T-cell (primary cell): ENCODE data around the gene MYT1. TPM values are rescaled to one million over a fixed set of nuclear protein-coding genes. Genes with fewer than 3 reads are reported as not detected.
A peak's percentile ranks its signal among the peaks of the same experiment; 100 is the strongest.
"Not testable (repeated sequence)": the region's sequence is repeated elsewhere in the genome, so short reads cannot be mapped to it uniquely, and the experiment has no call there.

Experiments used
- ATAC-seq, 4 experiments: fragments of 200-7000 bp in 3 of 4; fragments of 150-1000 bp in 1 of 4; cut with Tn5 transposase; replicated peaks in 1 of 4; 1 replicate in 3 of 4; 2 replicates in 1 of 4; pipeline ENCODE4 v1.10.0; 2021; ENCODE audit warnings: moderate library complexity in 3 of 4, mild to moderate bottlenecking in 2 of 4, moderate number of reproducible peaks in 1 of 4
- CTCF ChIA-PET, 2 donors: fragments of 300-600 bp; sonication (Branson Sonifier 250); formaldehyde crosslinking; loops; one replicate each; lab custom pipeline; 2022; ENCODE audit warnings: antibody characterized with exemption in 2 of 2; lab: Charles Lee
- POLR2A ChIA-PET, 2 donors: fragments of 300-600 bp; sonication (Branson Sonifier 250); formaldehyde crosslinking; loops; one replicate each; lab custom pipeline; 2022; ENCODE audit warnings: antibody characterized with exemption in 2 of 2; lab: Charles Lee
- DNase-seq, 35 experiments: peaks; one replicate each; pipeline versions ENCODE4 v3.0.0 to v3.0.0-alpha.2; 2013 to 2023
- H3K27ac ChIP-seq: one replicate; pipeline ENCODE4 v1.5.1; 2013; ENCODE audit warnings: low read length
- H3K27me3 ChIP-seq, 2 experiments: replicated peaks in 1 of 2; 1 replicate in 1 of 2; 2 replicates in 1 of 2; pipeline versions ENCODE4 v1.6.1 to v1.7.0; 2013; ENCODE audit warnings: low read length in 1 of 2, mixed read lengths in 1 of 2; ENCODE audit not compliant: control insufficient read depth in 2 of 2, insufficient read depth in 2 of 2; ENCODE audit errors: extremely low read depth in 1 of 2
- H3K36me3 ChIP-seq, 2 donors: 1 replicate in 1 of 2; 2 replicates in 1 of 2; pipeline versions ENCODE4 v1.6.1 to v1.7.0; 2013; ENCODE audit warnings: low read length in 1 of 2; ENCODE audit not compliant: control insufficient read depth in 2 of 2, insufficient read depth in 1 of 2; ENCODE audit errors: extremely low read depth in 1 of 2
- H3K4me1 ChIP-seq, 2 experiments: 1 replicate in 1 of 2; 2 replicates in 1 of 2; pipeline versions ENCODE4 v1.6.1 to v1.7.0; 2013; ENCODE audit warnings: low read length in 2 of 2, mixed read lengths in 1 of 2; ENCODE audit not compliant: insufficient read depth in 2 of 2, control insufficient read depth in 1 of 2; ENCODE audit errors: extremely low read depth in 1 of 2
- H3K4me3 ChIP-seq, 2 donors: 1 replicate in 1 of 2; 2 replicates in 1 of 2; pipeline versions ENCODE4 v1.5.1 to v1.7.0; 2013; ENCODE audit warnings: mild to moderate bottlenecking in 2 of 2, low read length in 1 of 2, moderate library complexity in 1 of 2; ENCODE audit not compliant: control insufficient read depth in 1 of 2; ENCODE audit errors: extremely low read depth in 1 of 2
- H3K9me3 ChIP-seq: 2 replicates; pipeline ENCODE4 v1.7.0; 2013
- H3K27ac Mint-ChIP-seq, 2 donors: one replicate each; pipeline ENCODE4 v1.8.0; 2020 to 2021; ENCODE audit warnings: mild to moderate bottlenecking in 2 of 2, mixed read lengths in 2 of 2
- H3K27me3 Mint-ChIP-seq, 2 donors: one replicate each; pipeline ENCODE4 v1.8.0; 2021 to 2022; ENCODE audit warnings: mixed read lengths in 2 of 2
- H3K36me3 Mint-ChIP-seq: one replicate; pipeline ENCODE4 v1.8.0; 2021; ENCODE audit warnings: mixed read lengths
- H3K4me1 Mint-ChIP-seq, 3 donors: one replicate each; pipeline ENCODE4 v1.8.0; 2020 to 2022; ENCODE audit warnings: mixed read lengths in 3 of 3, mild to moderate bottlenecking in 1 of 3
- H3K4me3 Mint-ChIP-seq, 3 donors: one replicate each; pipeline ENCODE4 v1.8.0; 2020 to 2022; ENCODE audit warnings: mild to moderate bottlenecking in 3 of 3, mixed read lengths in 3 of 3, moderate library complexity in 3 of 3
- H3K9me3 Mint-ChIP-seq, 3 donors: one replicate each; pipeline ENCODE4 v1.8.0; 2020 to 2022; ENCODE audit warnings: mixed read lengths in 3 of 3
- WGBS: methylation state at CpG from one replicate; pipeline ENCODE4 v1.1.5; 2013; ENCODE audit warnings: missing lambda C conversion rate; ENCODE audit not compliant: insufficient coverage; 5-methylcytosine and 5-hydroxymethylcytosine counted together
- total RNA-seq, 35 experiments: library from RNA in 6 of 35; stranded (reverse) in 6 of 35; fragments of 120-200 nt in 1 of 35; gene quantifications; one replicate each; pipeline versions ENCODE4 v1.2.1 to v1.2.4 and lab custom pipeline; 2013 to 2026

Gene MYT1
- total RNA-seq, 5 donors from 2014 or later (not counting 1 experiment from before 2014, with no cell fraction given), result 0.06 TPM; not detected in 4

GRCh38 chr20:64176551-64176950 lies 12.3 kb downstream of the MYT1 start:
- H3K27me3 ChIP-seq, result peaks cover 0 to 30% of the 10 kb centered on the region in 2 experiments
- no peak overlapping the region for H3K27ac Mint-ChIP-seq
- ATAC-seq (no peak), DNase-seq (no peak)
- ChIA-PET POLR2A (no interaction called here), CTCF (no interaction called here)
- H3K4me3 ChIP-seq, result no peak overlapping the region
- no peak overlapping the region for H3K27ac ChIP-seq
- peaks cover 0 to 8% (median 0%) of the 10 kb centered on the region in 3 donors for H3K9me3 Mint-ChIP-seq
- H3K4me1 Mint-ChIP-seq, result peaks cover 9 to 22% (median 21%) of the 10 kb centered on the region in 3 donors
- H3K27me3 Mint-ChIP-seq, result peaks cover 9 to 19% of the 10 kb centered on the region in 2 donors
- H3K4me3 Mint-ChIP-seq, result no peak overlapping the region
- peaks cover 0 to 5% of the 10 kb centered on the region in 2 experiments for H3K4me1 ChIP-seq
- 68% methylated on average over 3 of the region's 11 CpGs for WGBS
- H3K9me3 ChIP-seq, result no peaks in the 10 kb centered on the region
- no peaks in the 10 kb centered on the region for H3K36me3 ChIP-seq
- H3K36me3 Mint-ChIP-seq, result no peaks in the 10 kb centered on the region

GRCh38 chr20:64176971-64177370 lies 12.7 kb downstream of the MYT1 start:
- peaks cover 0 to 5% of the 10 kb centered on the region in 2 experiments for H3K4me1 ChIP-seq
- ChIA-PET CTCF (no interaction called here), POLR2A (no interaction called here)
- Mint-ChIP-seq H3K4me3 (no peak overlapping the region), H3K27ac (no peak overlapping the region), H3K27me3 (peaks cover 9 to 17% of the 10 kb centered on the region in 2 donors), H3K9me3 (peaks cover 0 to 8% (median 0%) of the 10 kb centered on the region in 3 donors), H3K36me3 (no peaks in the 10 kb centered on the region), H3K4me1 (peaks cover 9 to 26% (median 22%) of the 10 kb centered on the region in 3 donors)
- no peak overlapping the region for H3K27ac ChIP-seq
- DNase-seq, result no peak
- ATAC-seq, result no peak
- no peaks in the 10 kb centered on the region for H3K36me3 ChIP-seq
- no peak overlapping the region for H3K4me3 ChIP-seq
- H3K9me3 ChIP-seq, result no peaks in the 10 kb centered on the region
- peaks cover 0 to 28% of the 10 kb centered on the region in 2 experiments for H3K27me3 ChIP-seq
- no CpG with 5 or more reads among the region's 2 CpGs for WGBS

GRCh38 chr20:64177384-64177783 lies 13.1 kb downstream of the MYT1 start:
- Mint-ChIP-seq H3K27me3 (peaks cover 9 to 17% of the 10 kb centered on the region in 2 donors), H3K4me1 (peaks cover 9 to 26% (median 22%) of the 10 kb centered on the region in 3 donors)

GRCh38 chr20:64177787-64178186 lies 13.5 kb downstream of the MYT1 start:
- WGBS, result 89% methylated on average over 4 of the region's 4 CpGs
- Mint-ChIP-seq H3K9me3 (peaks cover 0 to 8% (median 0%) of the 10 kb centered on the region in 3 donors), H3K27ac (no peak overlapping the region), H3K4me3 (no peak overlapping the region), H3K36me3 (no peaks in the 10 kb centered on the region), H3K4me1 (peaks cover 9 to 26% (median 22%) of the 10 kb centered on the region in 3 donors), H3K27me3 (peaks cover 8 to 16% of the 10 kb centered on the region in 2 donors)
- H3K27ac ChIP-seq, result no peak overlapping the region
- no peak overlapping the region for H3K4me3 ChIP-seq
- POLR2A ChIA-PET, result no interaction called here
- H3K9me3 ChIP-seq, result no peaks in the 10 kb centered on the region
- no peak for DNase-seq
- no peak for ATAC-seq
- peaks cover 0 to 27% of the 10 kb centered on the region in 2 experiments for H3K27me3 ChIP-seq
- H3K4me1 ChIP-seq, result peaks cover 0 to 8% of the 10 kb centered on the region in 2 experiments
- no peaks in the 10 kb centered on the region for H3K36me3 ChIP-seq
- CTCF ChIA-PET, result no interaction called here

More at GRCh38 chr20:64177384-64177783, 13.1 kb downstream of the MYT1 start:
- no peak for ATAC-seq
- Histone ChIP-seq H3K4me3 (no peak overlapping the region), H3K9me3 (no peaks in the 10 kb centered on the region), H3K27me3 (peaks cover 0 to 28% of the 10 kb centered on the region in 2 experiments), H3K36me3 (no peaks in the 10 kb centered on the region), H3K27ac (no peak overlapping the region), H3K4me1 (peaks cover 0 to 6% of the 10 kb centered on the region in 2 experiments)
- CTCF ChIA-PET, result no interaction called here
- Mint-ChIP-seq H3K27ac (no peak overlapping the region), H3K9me3 (peaks cover 0 to 8% (median 0%) of the 10 kb centered on the region in 3 donors), H3K4me3 (no peak overlapping the region), H3K36me3 (no peaks in the 10 kb centered on the region)
- POLR2A ChIA-PET, result no interaction called here
- no peak for DNase-seq
- 0% methylated on average over 1 of the region's 8 CpGs for WGBS

- 88% methylated on average over 17 of the region's 20 CpGs for WGBS
- H3K36me3 Mint-ChIP-seq, H3K36me3 ChIP-seq, POLR2A ChIA-PET, H3K4me1 ChIP-seq, ATAC-seq, H3K9me3 Mint-ChIP-seq, H3K4me3 Mint-ChIP-seq, H3K27ac ChIP-seq, H3K4me3 ChIP-seq, H3K27ac Mint-ChIP-seq, H3K9me3 ChIP-seq, DNase-seq: not testable (repeated sequence)
- peaks cover 0 to 13% of the 10 kb centered on the region in 2 donors for H3K27me3 Mint-ChIP-seq
- CTCF ChIA-PET, result interaction anchor here in 1 of 2 donors (0.7 kb wide), 1 partner anchor 1420 kb away, joined by 4 read pairs; no protein-coding TSS in a partner anchor
- peaks cover 9 to 28% (median 22%) of the 10 kb centered on the region in 3 donors for H3K4me1 Mint-ChIP-seq
- peaks cover 0 to 22% of the 10 kb centered on the region in 2 experiments for H3K27me3 ChIP-seq
These were observed 14.7 kb downstream of the MYT1 start for GRCh38 chr20:64178925-64179324.

GRCh38 chr20:64179805-64180204 lies 15.6 kb downstream of the MYT1 start:
- ATAC-seq (no peak), DNase-seq (no peak)
- Histone ChIP-seq H3K27me3 (peaks cover 0 to 22% of the 10 kb centered on the region in 2 experiments), H3K4me1 (peaks cover 0 to 8% of the 10 kb centered on the region in 2 experiments), H3K4me3 (no peak overlapping the region), H3K27ac (no peak overlapping the region), H3K9me3 (no peaks in the 10 kb centered on the region), H3K36me3 (no peaks in the 10 kb centered on the region)
- H3K9me3 Mint-ChIP-seq, result peaks cover 0 to 8% (median 0%) of the 10 kb centered on the region in 3 donors
- ChIA-PET POLR2A (no interaction called here), CTCF (no interaction called here)
- H3K27ac Mint-ChIP-seq, result peak overlapping the region in 1 of 2 donors; percentile 13
- H3K36me3 Mint-ChIP-seq, result no peaks in the 10 kb centered on the region
- peaks cover 0 to 15% of the 10 kb centered on the region in 2 donors for H3K27me3 Mint-ChIP-seq
- WGBS, result 87% methylated on average over 6 of the region's 6 CpGs
- H3K4me3 Mint-ChIP-seq, result no peak overlapping the region
- H3K4me1 Mint-ChIP-seq, result peaks cover 9 to 37% (median 24%) of the 10 kb centered on the region in 3 donors
